ENCODE data around the gene QRICH1.

Gene QRICH1

GRCh38 chr3:49112262-49112661 is 18.4 kb upstream of the QRICH1 start:
- Histone ChIP-seq H3K36me3 (ENCODE audit: insufficient read depth, low read depth, low read length) (peaks cover 91% of the 10 kb centered on the region), H3K27ac (ENCODE audit: low read length) (no peak overlapping the region), H3K4me1 (ENCODE audit: insufficient read depth, low read length) (no peaks in the 10 kb centered on the region)

DNA sequence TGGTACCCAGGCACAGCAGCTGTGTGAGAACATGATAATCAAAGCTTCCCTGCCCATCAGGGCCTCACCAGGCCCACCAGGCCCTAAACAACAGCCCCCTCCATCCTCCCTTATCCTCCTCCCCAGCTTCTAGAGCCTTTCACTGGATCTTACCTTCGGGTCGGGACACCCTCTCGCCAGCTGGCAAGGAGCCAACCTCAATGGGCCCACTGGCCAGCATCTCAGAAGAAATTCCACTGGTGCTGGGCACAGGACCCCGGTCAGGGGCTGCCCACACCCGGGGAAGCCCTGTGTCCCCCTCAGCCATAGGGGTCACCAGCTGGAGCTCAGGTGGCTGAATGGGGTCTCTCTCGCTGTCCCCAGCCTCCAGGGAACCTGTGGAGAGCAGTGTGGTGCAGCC is 17.5 kb upstream of the QRICH1 start:
- no peaks in the 10 kb centered on the region for H3K27me3 ChIP-seq (ENCODE audit: insufficient read depth, low read length)
- H3K36me3 ChIP-seq (ENCODE audit: insufficient read depth, low read depth, low read length), result peaks cover 83% of the 10 kb centered on the region
- H3K4me3 ChIP-seq (ENCODE audit: low read length), result no peak overlapping the region
- H3K9ac ChIP-seq (ENCODE audit: low read depth, low read length), result no peak overlapping the region
- no peak overlapping the region for H3K27ac ChIP-seq (ENCODE audit: low read length)
- no peaks in the 10 kb centered on the region for H3K4me1 ChIP-seq (ENCODE audit: insufficient read depth, low read length)
- no peaks in the 10 kb centered on the region for H3K9me3 ChIP-seq (ENCODE audit: insufficient read depth, low read depth, low read length)

More at GRCh38 chr3:49112262-49112661, 18.4 kb upstream of the QRICH1 start:
- Histone ChIP-seq H3K27me3 (ENCODE audit: insufficient read depth, low read length) (no peaks in the 10 kb centered on the region), H3K9me3 (ENCODE audit: insufficient read depth, low read depth, low read length) (no peaks in the 10 kb centered on the region), H3K4me3 (ENCODE audit: low read length) (no peak overlapping the region), H3K9ac (ENCODE audit: low read depth, low read length) (no peak overlapping the region)

- no peaks in the 10 kb centered on the region for H3K27me3 ChIP-seq (ENCODE audit: insufficient read depth, low read length)
- H3K9me3 ChIP-seq (ENCODE audit: insufficient read depth, low read depth, low read length), result no peaks in the 10 kb centered on the region
- no peak overlapping the region for H3K9ac ChIP-seq (ENCODE audit: low read depth, low read length)
- no peaks in the 10 kb centered on the region for H3K4me1 ChIP-seq (ENCODE audit: insufficient read depth, low read length)
- no peak overlapping the region for H3K4me3 ChIP-seq (ENCODE audit: low read length)
- H3K36me3 ChIP-seq (ENCODE audit: insufficient read depth, low read depth, low read length), result peaks cover 77% of the 10 kb centered on the region
- H3K27ac ChIP-seq (ENCODE audit: low read length), result no peak overlapping the region
These were observed 16.9 kb upstream of the QRICH1 start for GRCh38 chr3:49110780-49111179.

GRCh38 chr3:49108346-49108745 is 14.5 kb upstream of the QRICH1 start:
- no peak overlapping the region for H3K9ac ChIP-seq (ENCODE audit: low read depth, low read length)
- H3K36me3 ChIP-seq (ENCODE audit: insufficient read depth, low read depth, low read length), result peaks cover 58% of the 10 kb centered on the region

GRCh38 chr3:49104427-49105291 is 10.8 kb upstream of the QRICH1 start, which contains the start of gene QARS1:
Gene QARS1 (minus strand): TSS chr3:49104757. CDS start chr3:49104733, 24 bp downstream.
- peak within 1 kb of the TSS; percentile 97 for H3K9ac ChIP-seq (ENCODE audit: low read depth, low read length)
- peak within 1 kb of the TSS; percentile 100 for H3K4me3 ChIP-seq (ENCODE audit: low read length)
- peaks cover 60% of the 10 kb centered on the region for H3K36me3 ChIP-seq (ENCODE audit: insufficient read depth, low read depth, low read length)
- H3K4me1 ChIP-seq (ENCODE audit: insufficient read depth, low read length), result 0 out of 2 replicates have a peak, but pooled peaks cover 4% of the 10 kb centered on the region
- no peaks in the 10 kb centered on the region for H3K27me3 ChIP-seq (ENCODE audit: insufficient read depth, low read length)
- H3K27ac ChIP-seq (ENCODE audit: low read length), result peak within 1 kb of the TSS; percentile 99
- H3K9me3 ChIP-seq (ENCODE audit: insufficient read depth, low read depth, low read length), result no peaks in the 10 kb centered on the region

More at GRCh38 chr3:49108346-49108745, 14.5 kb upstream of the QRICH1 start:
- H3K4me3 ChIP-seq (ENCODE audit: low read length), result no peak overlapping the region
- no peaks in the 10 kb centered on the region for H3K27me3 ChIP-seq (ENCODE audit: insufficient read depth, low read length)
- H3K27ac ChIP-seq (ENCODE audit: low read length), result no peak overlapping the region
- H3K9me3 ChIP-seq (ENCODE audit: insufficient read depth, low read depth, low read length), result no peaks in the 10 kb centered on the region
- H3K4me1 ChIP-seq (ENCODE audit: insufficient read depth, low read length), result 0 out of 2 replicates have a peak, but pooled peaks cover 4% of the 10 kb centered on the region

DNA sequence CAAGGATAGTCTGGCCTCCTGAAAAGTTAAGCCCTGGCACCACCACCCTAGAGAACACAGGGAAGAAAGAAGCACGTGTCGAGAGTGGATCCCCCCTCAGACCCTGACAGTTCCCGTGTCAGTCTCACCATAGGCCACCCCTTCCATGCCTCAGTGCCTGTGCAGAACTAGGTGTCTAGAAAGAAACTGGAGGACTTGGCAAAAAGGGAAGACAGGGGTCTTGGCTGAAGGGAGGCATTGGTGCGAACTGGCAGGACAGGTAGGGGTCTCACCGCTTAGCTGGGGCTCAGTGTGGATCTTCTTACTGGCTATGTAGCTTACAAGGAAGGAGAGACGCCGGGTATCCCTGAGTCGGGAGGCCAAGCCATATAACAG is 10.2 kb upstream of the QRICH1 start:
- H3K36me3 ChIP-seq (ENCODE audit: insufficient read depth, low read depth, low read length), result peaks cover 60% of the 10 kb centered on the region
- peak overlapping the region; percentile 99 for H3K27ac ChIP-seq (ENCODE audit: low read length)
- no peaks in the 10 kb centered on the region for H3K9me3 ChIP-seq (ENCODE audit: insufficient read depth, low read depth, low read length)
- H3K27me3 ChIP-seq (ENCODE audit: insufficient read depth, low read length), result no peaks in the 10 kb centered on the region
- peak overlapping the region; percentile 97 for H3K9ac ChIP-seq (ENCODE audit: low read depth, low read length)
- H3K4me1 ChIP-seq (ENCODE audit: insufficient read depth, low read length), result 0 out of 2 replicates have a peak, but pooled peaks cover 4% of the 10 kb centered on the region
- H3K4me3 ChIP-seq (ENCODE audit: low read length), result peak overlapping the region; percentile 100

- H3K36me3 ChIP-seq (ENCODE audit: insufficient read depth, low read depth, low read length), result peaks cover 75% of the 10 kb centered on the region
- H3K4me1 ChIP-seq (ENCODE audit: insufficient read depth, low read length), result no peaks in the 10 kb centered on the region
- no peaks in the 10 kb centered on the region for H3K27me3 ChIP-seq (ENCODE audit: insufficient read depth, low read length)
- H3K4me3 ChIP-seq (ENCODE audit: low read length), result no peak overlapping the region
- no peak overlapping the region for H3K9ac ChIP-seq (ENCODE audit: low read depth, low read length)
- no peak overlapping the region for H3K27ac ChIP-seq (ENCODE audit: low read length)
- H3K9me3 ChIP-seq (ENCODE audit: insufficient read depth, low read depth, low read length), result no peaks in the 10 kb centered on the region
These were observed 6.3 kb upstream of the QRICH1 start for GRCh38 chr3:49100046-49100615.

GRCh38 chr3:49098910-49099630 is 5.2 kb upstream of the QRICH1 start:
- Histone ChIP-seq H3K9me3 (ENCODE audit: insufficient read depth, low read depth, low read length) (no peaks in the 10 kb centered on the region), H3K36me3 (ENCODE audit: insufficient read depth, low read depth, low read length) (peaks cover 75% of the 10 kb centered on the region), H3K27me3 (ENCODE audit: insufficient read depth, low read length) (no peaks in the 10 kb centered on the region), H3K27ac (ENCODE audit: low read length) (no peak overlapping the region), H3K4me3 (ENCODE audit: low read length) (no peak overlapping the region), H3K4me1 (ENCODE audit: insufficient read depth, low read length) (peaks cover 3% of the 10 kb centered on the region; the same call in 1 of the 2 replicates), H3K9ac (ENCODE audit: low read depth, low read length) (no peak overlapping the region)

DNA sequence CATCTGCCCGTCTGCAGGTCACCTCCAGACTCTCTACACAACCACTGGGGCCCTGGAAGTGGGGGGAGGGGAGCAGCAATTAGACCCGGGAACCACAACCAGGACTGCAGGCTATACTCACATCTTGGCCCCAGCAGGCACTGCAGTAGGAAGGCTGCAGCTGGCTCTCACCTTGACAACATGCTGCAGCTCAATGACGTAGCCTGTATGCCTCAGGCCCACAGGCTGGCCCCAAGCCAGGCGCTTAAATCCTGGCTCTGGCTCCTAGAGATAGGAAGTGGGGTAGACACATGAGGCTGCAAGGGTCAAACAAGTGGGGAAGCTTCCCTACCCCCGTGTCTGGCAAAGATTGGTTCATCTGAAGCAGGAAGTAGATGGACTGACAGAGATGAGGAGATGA is 4.6 kb upstream of the QRICH1 start:
- no peaks in the 10 kb centered on the region for H3K27me3 ChIP-seq (ENCODE audit: insufficient read depth, low read length)
- no peak overlapping the region for H3K9ac ChIP-seq (ENCODE audit: low read depth, low read length)
- peaks cover 72% of the 10 kb centered on the region for H3K36me3 ChIP-seq (ENCODE audit: insufficient read depth, low read depth, low read length)
- no peak overlapping the region for H3K4me3 ChIP-seq (ENCODE audit: low read length)
- H3K4me1 ChIP-seq (ENCODE audit: insufficient read depth, low read length), result peaks cover 3% of the 10 kb centered on the region; the same call in 1 of the 2 replicates
- no peak overlapping the region for H3K27ac ChIP-seq (ENCODE audit: low read length)
- no peaks in the 10 kb centered on the region for H3K9me3 ChIP-seq (ENCODE audit: insufficient read depth, low read depth, low read length)

GRCh38 chr3:49092938-49093852 is 676 bp downstream of the QRICH1 start:
- H3K27me3 ChIP-seq (ENCODE audit: insufficient read depth, low read length), result no peaks in the 10 kb centered on the region
- peak overlapping the region; percentile 99 for H3K4me3 ChIP-seq (ENCODE audit: low read length)
- peaks cover 9% of the 10 kb centered on the region for H3K4me1 ChIP-seq (ENCODE audit: insufficient read depth, low read length)
- peak overlapping the region; percentile 98 for H3K9ac ChIP-seq (ENCODE audit: low read depth, low read length)
- peak overlapping the region; percentile 70 for H3K27ac ChIP-seq (ENCODE audit: low read length)
- peaks cover 45% of the 10 kb centered on the region for H3K36me3 ChIP-seq (ENCODE audit: insufficient read depth, low read depth, low read length)
- H3K9me3 ChIP-seq (ENCODE audit: insufficient read depth, low read depth, low read length), result no peaks in the 10 kb centered on the region

DNA sequence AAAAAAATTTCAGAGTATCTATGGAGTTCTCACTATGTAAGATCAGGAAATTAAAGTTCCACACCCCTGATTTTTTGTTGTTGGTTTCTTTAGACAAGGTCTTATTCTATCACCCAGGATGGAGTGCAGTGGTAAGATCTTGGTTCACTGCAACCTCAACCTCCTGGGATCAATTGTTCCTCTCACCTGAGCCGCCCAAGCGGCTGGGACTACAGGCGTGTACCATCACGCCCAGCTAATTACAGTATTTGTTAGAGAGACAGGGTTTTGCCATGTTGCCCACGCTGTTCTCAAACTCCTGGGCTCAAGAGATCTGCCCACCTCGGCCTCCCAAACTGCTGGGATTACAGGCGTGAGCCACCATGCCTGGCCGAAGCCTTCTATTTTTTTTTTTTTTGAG is 12.4 kb downstream of the QRICH1 start:
- Histone ChIP-seq H3K9me3 (ENCODE audit: insufficient read depth, low read depth, low read length) (no peaks in the 10 kb centered on the region), H3K27me3 (ENCODE audit: insufficient read depth, low read length) (no peaks in the 10 kb centered on the region), H3K36me3 (ENCODE audit: insufficient read depth, low read depth, low read length) (peaks cover 30% of the 10 kb centered on the region), H3K4me3 (ENCODE audit: low read length) (no peak overlapping the region), H3K4me1 (ENCODE audit: insufficient read depth, low read length) (no peaks in the 10 kb centered on the region), H3K27ac (ENCODE audit: low read length) (no peak overlapping the region), H3K9ac (ENCODE audit: low read depth, low read length) (no peak overlapping the region)

All from iPS-20b (cell line).